H1 (cell line): ENCODE measurements around the gene PCCA.

Experiments used
- ASH2L ChIP-seq: fragments of 200-600, 300-600 bp; sonication (generic); IDR thresholded peaks from one replicate; pipeline ENCODE4 v1.7.1; 2017; ENCODE audit warnings: low read length
- CBX8 ChIP-seq: fragments of 300-800, 300-1000 bp; sonication (generic); IDR thresholded peaks from 2 replicates; pipeline ENCODE4 v1.7.1; 2016; ENCODE audit warnings: low read depth, low read length, borderline replicate concordance
- CTCF ChIP-seq, 3 experiments: IDR thresholded peaks; 1 replicate in 2 of 3; 2 replicates in 1 of 3; pipeline versions ENCODE4 v1.5.1 to v1.6.1; 2011; ENCODE audit warnings: low read length in 3 of 3, mild to moderate bottlenecking in 3 of 3, inconsistent platforms in 2 of 3, low read depth in 1 of 3, moderate library complexity in 1 of 3; ENCODE audit not compliant: insufficient read depth in 1 of 3; ENCODE audit errors: control extremely low read depth in 1 of 3
- EZH2 ChIP-seq: fragments of 200-600 bp; sonication (generic); IDR thresholded peaks from 2 replicates; pipeline ENCODE4 v1.7.1; 2012; ENCODE audit warnings: low read depth, mild to moderate bottlenecking, moderate library complexity, low read length, inconsistent platforms; ENCODE audit not compliant: severe bottlenecking
- GTF2F1 ChIP-seq: IDR thresholded peaks from 2 replicates; pipeline ENCODE4 v1.6.1; 2012; ENCODE audit warnings: low read depth, low read length, improper control_type of control experiment, borderline replicate concordance
- HDAC2 ChIP-seq, 2 experiments: fragments of 300-600 bp in 1 of 2; sonication (generic) in 1 of 2; IDR thresholded peaks; 2 replicates each; pipeline ENCODE4 v1.6.1; 2011 to 2012; ENCODE audit warnings: low read depth in 2 of 2, low read length in 2 of 2, mild to moderate bottlenecking in 2 of 2, moderate library complexity in 2 of 2, borderline replicate concordance in 1 of 2, inconsistent platforms in 1 of 2
- POLR2A ChIP-seq, 2 experiments: IDR thresholded peaks; 1 replicate in 1 of 2; 2 replicates in 1 of 2; pipeline ENCODE4 v1.6.1; 2011; ENCODE audit warnings: low read depth in 2 of 2, low read length in 2 of 2, mild to moderate bottlenecking in 2 of 2; ENCODE audit errors: control extremely low read depth in 1 of 2
- POLR2AphosphoS5 ChIP-seq: IDR thresholded peaks from 2 replicates; pipeline ENCODE4 v1.6.1; 2011; ENCODE audit warnings: low read depth, low read length
- RAD21 ChIP-seq, 2 experiments: IDR thresholded peaks in 1 of 2; conservative IDR thresholded peaks in 1 of 2; 2 replicates each; pipeline ENCODE4 v1.6.1; 2011; ENCODE audit warnings: low read depth in 2 of 2, low read length in 2 of 2, improper control_type of control experiment in 1 of 2, inconsistent platforms in 1 of 2, mild to moderate bottlenecking in 1 of 2, moderate library complexity in 1 of 2
- SUZ12 ChIP-seq: fragments of 200-600 bp; sonication (generic); IDR thresholded peaks from 2 replicates; pipeline ENCODE4 v1.6.1; 2012; ENCODE audit warnings: mild to moderate bottlenecking, inconsistent platforms, low read length, moderate library complexity, mixed read lengths
- TBP ChIP-seq: IDR thresholded peaks from 2 replicates; pipeline ENCODE4 v1.6.1; 2011; ENCODE audit warnings: low read depth, low read length, improper control_type of control experiment
- ZNF274 ChIP-seq: IDR thresholded peaks from 2 replicates; pipeline ENCODE4 v1.7.0; 2012; ENCODE audit warnings: low read length, borderline replicate concordance; ENCODE audit errors: extremely low read depth
- TF ChIP-seq, protein P1 (sequence below): IDR thresholded peaks from 2 replicates; pipeline ENCODE4 v1.6.1; 2011; ENCODE audit warnings: low read length, improper control_type of control experiment
- TF ChIP-seq, protein P2 (sequence below): IDR thresholded peaks from 2 replicates; pipeline ENCODE4 v1.6.1; 2012; ENCODE audit warnings: inconsistent platforms

DNA sequence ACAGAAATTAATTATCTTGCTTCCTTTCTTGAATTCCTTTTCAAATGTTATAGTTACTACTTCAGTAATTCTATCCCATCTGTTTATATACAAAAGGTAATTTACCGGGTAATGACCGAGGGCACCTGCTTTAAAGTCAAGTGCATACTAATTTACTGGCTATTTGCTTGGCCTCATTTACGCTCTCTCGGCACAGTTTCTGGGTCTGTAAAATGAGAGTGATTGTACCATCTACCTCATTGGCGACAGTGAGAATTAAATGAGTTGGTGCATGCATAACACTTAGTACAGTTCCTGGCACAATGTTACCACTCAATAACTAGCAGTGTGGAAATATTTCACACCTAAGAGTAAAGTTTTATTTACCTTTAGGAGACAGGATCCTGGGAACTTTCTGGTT lies 388.1 kb downstream of the PCCA start:
- TF ChIP-seq, protein P1, sequence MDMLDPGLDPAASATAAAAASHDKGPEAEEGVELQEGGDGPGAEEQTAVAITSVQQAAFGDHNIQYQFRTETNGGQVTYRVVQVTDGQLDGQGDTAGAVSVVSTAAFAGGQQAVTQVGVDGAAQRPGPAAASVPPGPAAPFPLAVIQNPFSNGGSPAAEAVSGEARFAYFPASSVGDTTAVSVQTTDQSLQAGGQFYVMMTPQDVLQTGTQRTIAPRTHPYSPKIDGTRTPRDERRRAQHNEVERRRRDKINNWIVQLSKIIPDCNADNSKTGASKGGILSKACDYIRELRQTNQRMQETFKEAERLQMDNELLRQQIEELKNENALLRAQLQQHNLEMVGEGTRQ, result no peak
- no peak for TF ChIP-seq EZH2
- TF ChIP-seq SUZ12, result no peak
- no peak for TF ChIP-seq CTCF (IDR thresholded peaks at IDR 0.05; ENCODE audit: control extremely low read depth in 1 of 3, insufficient read depth in 1 of 3, low read depth in 1 of 3, low read length in 3 of 3)
- TF ChIP-seq CBX8, result no peak
- no peak for TF ChIP-seq POLR2AphosphoS5
- TF ChIP-seq ASH2L, result no peak
- TF ChIP-seq, protein P2, sequence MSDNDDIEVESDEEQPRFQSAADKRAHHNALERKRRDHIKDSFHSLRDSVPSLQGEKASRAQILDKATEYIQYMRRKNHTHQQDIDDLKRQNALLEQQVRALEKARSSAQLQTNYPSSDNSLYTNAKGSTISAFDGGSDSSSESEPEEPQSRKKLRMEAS, result no peak
- TF ChIP-seq TBP, result no peak
- TF ChIP-seq POLR2A (IDR thresholded peaks at IDR 0.05; ENCODE audit: control extremely low read depth in 1 of 2, low read depth in 2 of 2, low read length in 2 of 2), result no peak
- TF ChIP-seq GTF2F1, result no peak
- TF ChIP-seq ZNF274, result no peak
- no peak for TF ChIP-seq RAD21 (IDR thresholded peaks at IDR 0.05 in 1 of 2, conservative IDR thresholded peaks at IDR 0.05 in 1 of 2; ENCODE audit: low read depth in 2 of 2, low read length in 2 of 2)
- TF ChIP-seq HDAC2 (IDR thresholded peaks at IDR 0.05; ENCODE audit: borderline replicate concordance in 1 of 2, low read depth in 2 of 2, low read length in 2 of 2), result no peak
